ENCODE measurements around the gene CASD1.

The CASD1 gene

GRCh38 chr7:94513565-94513860 lies 3.9 kb downstream of the CASD1 start:
- Histone ChIP-seq H3K9me3 (ENCODE audit: control insufficient read depth in 1 of 2, low read length in 2 of 2) (no peaks in the 10 kb centered on the region), H3K36me3 (ENCODE audit: control insufficient read depth in 1 of 2, insufficient read depth in 2 of 2, low read length in 2 of 2) (no peaks in the 10 kb centered on the region), H3K27ac (ENCODE audit: low read length) (no peak overlapping the region), H3K27me3 (ENCODE audit: low read depth, low read length) (no peaks in the 10 kb centered on the region), H3K4me3 (ENCODE audit: low read depth in 1 of 2, low read length in 2 of 2) (no peak overlapping the region), H3K4me1 (ENCODE audit: control insufficient read depth in 1 of 2, insufficient read depth in 2 of 2, low read length in 2 of 2) (peaks cover 8 to 12% of the 10 kb centered on the region in 2 donors)

DNA sequence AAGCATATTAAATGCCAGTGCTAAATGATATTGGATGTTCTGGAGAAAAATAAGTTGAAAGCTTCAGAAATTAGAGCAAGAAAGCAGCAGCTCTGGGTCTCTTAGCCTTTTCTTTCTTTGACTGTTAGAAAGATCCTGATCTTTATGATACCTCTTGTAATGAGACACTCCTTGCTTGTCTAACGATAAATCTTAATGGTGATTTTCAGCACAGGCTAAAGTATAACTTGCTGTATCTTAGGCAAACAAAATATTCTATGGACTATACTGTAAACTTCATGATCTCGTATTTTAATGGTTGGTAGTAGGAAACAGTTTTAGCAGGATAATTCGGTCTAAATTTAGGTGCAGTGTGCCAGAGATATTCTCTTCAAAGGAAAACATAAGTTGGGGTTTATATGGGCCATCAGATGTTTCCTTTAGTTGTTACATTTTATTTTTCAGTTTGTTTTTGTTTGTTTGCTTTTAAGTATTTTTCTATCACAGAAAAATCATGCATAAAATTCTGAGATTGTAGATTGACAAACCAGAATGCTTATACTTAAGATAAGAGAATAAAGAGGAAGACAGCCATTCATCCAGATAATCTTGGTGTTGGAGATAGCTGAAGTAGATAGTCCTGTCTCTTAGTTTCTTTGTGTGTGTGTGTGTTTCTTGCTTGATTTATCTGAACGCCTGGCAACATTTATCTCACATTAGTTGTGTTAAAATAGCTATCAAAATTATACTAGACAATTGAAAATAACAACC lies 4.7 kb downstream of the CASD1 start:
- Histone ChIP-seq H3K36me3 (ENCODE audit: control insufficient read depth in 1 of 2, insufficient read depth in 2 of 2, low read length in 2 of 2) (no peaks in the 10 kb centered on the region), H3K27me3 (ENCODE audit: low read depth, low read length) (no peaks in the 10 kb centered on the region), H3K27ac (ENCODE audit: low read length) (no peak overlapping the region), H3K4me1 (ENCODE audit: control insufficient read depth in 1 of 2, insufficient read depth in 2 of 2, low read length in 2 of 2) (peaks cover 8 to 12% of the 10 kb centered on the region in 2 donors), H3K4me3 (ENCODE audit: low read depth in 1 of 2, low read length in 2 of 2) (no peak overlapping the region), H3K9me3 (ENCODE audit: control insufficient read depth in 1 of 2, low read length in 2 of 2) (no peaks in the 10 kb centered on the region)

GRCh38 chr7:94514917-94515316 lies 5.3 kb downstream of the CASD1 start:
- Histone ChIP-seq H3K9me3 (ENCODE audit: control insufficient read depth in 1 of 2, low read length in 2 of 2) (no peaks in the 10 kb centered on the region), H3K4me3 (ENCODE audit: low read depth in 1 of 2, low read length in 2 of 2) (no peak overlapping the region), H3K27ac (ENCODE audit: low read length) (no peak overlapping the region), H3K4me1 (ENCODE audit: control insufficient read depth in 1 of 2, insufficient read depth in 2 of 2, low read length in 2 of 2) (peaks cover 8 to 12% of the 10 kb centered on the region in 2 donors), H3K27me3 (ENCODE audit: low read depth, low read length) (no peaks in the 10 kb centered on the region), H3K36me3 (ENCODE audit: control insufficient read depth in 1 of 2, insufficient read depth in 2 of 2, low read length in 2 of 2) (no peaks in the 10 kb centered on the region)

DNA sequence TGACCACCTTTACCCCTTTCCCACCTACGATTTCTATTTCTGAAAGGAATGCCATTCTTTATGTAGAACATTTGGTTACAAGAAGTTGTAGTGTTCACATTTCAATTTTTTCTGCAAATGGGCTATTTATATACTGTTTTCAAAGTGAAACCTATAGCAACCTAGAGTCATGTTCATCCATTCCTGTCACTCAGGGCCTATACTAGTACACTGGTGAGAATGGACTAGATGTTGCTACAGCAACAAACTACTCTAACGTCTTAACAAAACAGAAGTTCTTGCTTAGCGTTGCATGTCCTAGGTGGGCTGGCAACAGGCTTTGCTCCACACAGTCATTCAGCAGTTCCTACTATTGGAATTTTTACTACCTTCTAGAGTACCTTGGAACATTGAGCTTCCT lies 16.3 kb downstream of the CASD1 start:
- no peaks in the 10 kb centered on the region for H3K9me3 ChIP-seq (ENCODE audit: control insufficient read depth in 1 of 2, low read length in 2 of 2)
- peaks cover 10 to 11% of the 10 kb centered on the region in 2 donors for H3K36me3 ChIP-seq (ENCODE audit: control insufficient read depth in 1 of 2, insufficient read depth in 2 of 2, low read length in 2 of 2)
- no peak overlapping the region for H3K4me3 ChIP-seq (ENCODE audit: low read depth in 1 of 2, low read length in 2 of 2)
- no peaks in the 10 kb centered on the region for H3K27me3 ChIP-seq (ENCODE audit: low read depth, low read length)
- H3K27ac ChIP-seq (ENCODE audit: low read length), result no peak overlapping the region
- H3K4me1 ChIP-seq (ENCODE audit: control insufficient read depth in 1 of 2, insufficient read depth in 2 of 2, low read length in 2 of 2), result no peaks in the 10 kb centered on the region

DNA sequence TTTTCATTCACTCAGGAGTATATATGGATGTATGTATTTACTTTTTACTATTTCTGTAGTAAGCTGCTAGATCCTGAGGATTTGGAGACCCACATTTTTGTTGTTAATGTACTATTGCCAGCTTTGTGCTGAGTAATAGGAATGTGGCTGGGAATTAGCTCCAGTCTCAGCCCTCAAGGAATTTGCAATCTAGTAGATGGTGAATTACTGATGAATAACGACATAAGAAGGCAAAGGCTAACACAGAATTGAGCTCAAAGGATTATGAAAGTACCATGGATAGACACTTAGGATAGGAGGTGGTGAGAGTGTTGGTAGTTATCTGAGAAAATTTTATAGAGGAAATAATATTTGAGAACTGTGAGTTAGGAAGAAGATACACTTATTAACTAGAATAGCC lies 19.9 kb downstream of the CASD1 start:
- Histone ChIP-seq H3K27me3 (ENCODE audit: low read depth, low read length) (no peaks in the 10 kb centered on the region), H3K27ac (ENCODE audit: low read length) (no peak overlapping the region), H3K36me3 (ENCODE audit: control insufficient read depth in 1 of 2, insufficient read depth in 2 of 2, low read length in 2 of 2) (peaks cover 3 to 7% of the 10 kb centered on the region in 2 donors), H3K4me1 (ENCODE audit: control insufficient read depth in 1 of 2, insufficient read depth in 2 of 2, low read length in 2 of 2) (no peaks in the 10 kb centered on the region), H3K4me3 (ENCODE audit: low read depth in 1 of 2, low read length in 2 of 2) (no peak overlapping the region), H3K9me3 (ENCODE audit: control insufficient read depth in 1 of 2, low read length in 2 of 2) (no peaks in the 10 kb centered on the region)

GRCh38 chr7:94530109-94530508 lies 20.5 kb downstream of the CASD1 start:
- no peaks in the 10 kb centered on the region for H3K27me3 ChIP-seq (ENCODE audit: low read depth, low read length)
- H3K4me3 ChIP-seq (ENCODE audit: low read depth in 1 of 2, low read length in 2 of 2), result no peak overlapping the region
- peaks cover 7 to 11% of the 10 kb centered on the region in 2 donors for H3K36me3 ChIP-seq (ENCODE audit: control insufficient read depth in 1 of 2, insufficient read depth in 2 of 2, low read length in 2 of 2)

GRCh38 chr7:94532676-94533075 lies 23.1 kb downstream of the CASD1 start:
- H3K36me3 ChIP-seq (ENCODE audit: control insufficient read depth in 1 of 2, insufficient read depth in 2 of 2, low read length in 2 of 2), result peaks cover 20% of the 10 kb centered on the region in 2 donors
- no peak overlapping the region for H3K27ac ChIP-seq (ENCODE audit: low read length)
- H3K4me3 ChIP-seq (ENCODE audit: low read depth in 1 of 2, low read length in 2 of 2), result no peak overlapping the region
- no peaks in the 10 kb centered on the region for H3K9me3 ChIP-seq (ENCODE audit: control insufficient read depth in 1 of 2, low read length in 2 of 2)
- no peaks in the 10 kb centered on the region for H3K27me3 ChIP-seq (ENCODE audit: low read depth, low read length)
- no peaks in the 10 kb centered on the region for H3K4me1 ChIP-seq (ENCODE audit: control insufficient read depth in 1 of 2, insufficient read depth in 2 of 2, low read length in 2 of 2)

More at GRCh38 chr7:94530109-94530508, 20.5 kb downstream of the CASD1 start:
- Histone ChIP-seq H3K4me1 (ENCODE audit: control insufficient read depth in 1 of 2, insufficient read depth in 2 of 2, low read length in 2 of 2) (no peaks in the 10 kb centered on the region), H3K9me3 (ENCODE audit: control insufficient read depth in 1 of 2, low read length in 2 of 2) (no peaks in the 10 kb centered on the region), H3K27ac (ENCODE audit: low read length) (no peak overlapping the region)

GRCh38 chr7:94540428-94540827 lies 30.8 kb downstream of the CASD1 start:
- no peaks in the 10 kb centered on the region for H3K4me1 ChIP-seq (ENCODE audit: control insufficient read depth in 1 of 2, insufficient read depth in 2 of 2, low read length in 2 of 2)
- H3K36me3 ChIP-seq (ENCODE audit: control insufficient read depth in 1 of 2, insufficient read depth in 2 of 2, low read length in 2 of 2), result peaks cover 14 to 17% of the 10 kb centered on the region in 2 donors
- H3K9me3 ChIP-seq (ENCODE audit: control insufficient read depth in 1 of 2, low read length in 2 of 2), result no peaks in the 10 kb centered on the region
- no peak overlapping the region for H3K4me3 ChIP-seq (ENCODE audit: low read depth in 1 of 2, low read length in 2 of 2)
- no peaks in the 10 kb centered on the region for H3K27me3 ChIP-seq (ENCODE audit: low read depth, low read length)
- H3K27ac ChIP-seq (ENCODE audit: low read length), result no peak overlapping the region

- Histone ChIP-seq H3K36me3 (ENCODE audit: control insufficient read depth in 1 of 2, insufficient read depth in 2 of 2, low read length in 2 of 2) (peaks cover 8 to 16% of the 10 kb centered on the region in 2 donors), H3K4me1 (ENCODE audit: control insufficient read depth in 1 of 2, insufficient read depth in 2 of 2, low read length in 2 of 2) (no peaks in the 10 kb centered on the region), H3K4me3 (ENCODE audit: low read depth in 1 of 2, low read length in 2 of 2) (no peak overlapping the region), H3K27ac (ENCODE audit: low read length) (no peak overlapping the region), H3K27me3 (ENCODE audit: low read depth, low read length) (no peaks in the 10 kb centered on the region), H3K9me3 (ENCODE audit: control insufficient read depth in 1 of 2, low read length in 2 of 2) (no peaks in the 10 kb centered on the region)
Observed at GRCh38 chr7:94547126-94547525, 37.5 kb downstream of the CASD1 start.

GRCh38 chr7:94556028-94556427 lies 46.4 kb downstream of the CASD1 start:
- no peak overlapping the region for H3K4me3 ChIP-seq (ENCODE audit: low read depth in 1 of 2, low read length in 2 of 2)
- no peaks in the 10 kb centered on the region for H3K9me3 ChIP-seq (ENCODE audit: control insufficient read depth in 1 of 2, low read length in 2 of 2)
- H3K27me3 ChIP-seq (ENCODE audit: low read depth, low read length), result no peaks in the 10 kb centered on the region

GRCh38 chr7:94557215-94557614 lies 47.6 kb downstream of the CASD1 start:
- Histone ChIP-seq H3K4me3 (ENCODE audit: low read depth in 1 of 2, low read length in 2 of 2) (no peak overlapping the region), H3K4me1 (ENCODE audit: control insufficient read depth in 1 of 2, insufficient read depth in 2 of 2, low read length in 2 of 2) (no peaks in the 10 kb centered on the region), H3K27ac (ENCODE audit: low read length) (no peak overlapping the region), H3K27me3 (ENCODE audit: low read depth, low read length) (no peaks in the 10 kb centered on the region), H3K9me3 (ENCODE audit: control insufficient read depth in 1 of 2, low read length in 2 of 2) (no peaks in the 10 kb centered on the region), H3K36me3 (ENCODE audit: control insufficient read depth in 1 of 2, insufficient read depth in 2 of 2, low read length in 2 of 2) (peaks cover 0 to 13% of the 10 kb centered on the region in 2 donors)

More at GRCh38 chr7:94556028-94556427, 46.4 kb downstream of the CASD1 start:
- peaks cover 2 to 13% of the 10 kb centered on the region in 2 donors for H3K36me3 ChIP-seq (ENCODE audit: control insufficient read depth in 1 of 2, insufficient read depth in 2 of 2, low read length in 2 of 2)
- no peaks in the 10 kb centered on the region for H3K4me1 ChIP-seq (ENCODE audit: control insufficient read depth in 1 of 2, insufficient read depth in 2 of 2, low read length in 2 of 2)
- H3K27ac ChIP-seq (ENCODE audit: low read length), result no peak overlapping the region

DNA sequence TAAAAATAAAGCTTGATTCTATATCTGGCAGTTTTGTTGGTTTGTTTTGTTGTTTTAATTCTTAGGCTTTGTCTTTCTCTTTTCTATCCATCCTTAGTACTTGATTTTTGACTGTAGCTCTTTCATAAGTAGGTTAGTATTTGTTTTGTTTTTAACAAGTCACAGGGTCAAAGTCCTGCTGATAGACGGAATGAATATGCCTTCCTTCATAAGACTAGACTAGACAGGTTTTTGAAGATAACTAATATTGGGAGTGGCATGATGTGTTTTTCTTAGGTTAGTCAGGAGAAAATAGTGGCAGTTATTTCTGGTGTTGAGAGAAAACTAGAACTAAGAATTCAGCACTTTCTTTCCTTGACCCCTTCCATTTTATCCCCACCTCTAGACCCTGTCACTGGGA lies 50.4 kb downstream of the CASD1 start:
- no peaks in the 10 kb centered on the region for H3K4me1 ChIP-seq (ENCODE audit: control insufficient read depth in 1 of 2, insufficient read depth in 2 of 2, low read length in 2 of 2)
- no peaks in the 10 kb centered on the region for H3K9me3 ChIP-seq (ENCODE audit: control insufficient read depth in 1 of 2, low read length in 2 of 2)
- no peak overlapping the region for H3K4me3 ChIP-seq (ENCODE audit: low read depth in 1 of 2, low read length in 2 of 2)
- no peaks in the 10 kb centered on the region for H3K36me3 ChIP-seq (ENCODE audit: control insufficient read depth in 1 of 2, insufficient read depth in 2 of 2, low read length in 2 of 2)
- H3K27me3 ChIP-seq (ENCODE audit: low read depth, low read length), result no peaks in the 10 kb centered on the region
- H3K27ac ChIP-seq (ENCODE audit: low read length), result no peak overlapping the region
